Germinal center (tissue), 1 donor: ENCODE results near the gene PNPLA1.

ENCODE experiments used
- DNase-seq: peaks from one replicate; pipeline ENCODE4 v3.0.0; 2012; ENCODE audit warnings: mixed read lengths, low spot score

PNPLA1 gene

DNA sequence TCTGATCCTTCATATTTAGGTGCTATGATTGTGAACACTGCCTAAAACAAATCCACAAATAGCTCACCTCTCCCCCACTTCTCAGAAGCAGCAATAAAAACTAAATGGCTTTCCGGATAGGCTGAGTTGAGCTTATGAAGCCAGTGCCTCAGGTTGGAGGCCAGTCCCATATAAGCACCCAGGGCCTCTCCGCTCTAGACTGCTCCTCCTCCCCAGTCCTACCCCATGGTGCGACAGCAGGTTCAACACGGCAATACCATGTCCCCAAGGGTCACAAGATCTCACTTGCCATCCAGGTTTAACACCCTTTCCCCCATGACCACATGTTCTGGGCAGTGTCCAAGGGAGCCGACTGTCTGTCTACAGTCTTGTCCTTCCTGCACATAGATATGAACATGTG lies 46.1 kb downstream of the PNPLA1 start:
- no peak for DNase-seq

DNA sequence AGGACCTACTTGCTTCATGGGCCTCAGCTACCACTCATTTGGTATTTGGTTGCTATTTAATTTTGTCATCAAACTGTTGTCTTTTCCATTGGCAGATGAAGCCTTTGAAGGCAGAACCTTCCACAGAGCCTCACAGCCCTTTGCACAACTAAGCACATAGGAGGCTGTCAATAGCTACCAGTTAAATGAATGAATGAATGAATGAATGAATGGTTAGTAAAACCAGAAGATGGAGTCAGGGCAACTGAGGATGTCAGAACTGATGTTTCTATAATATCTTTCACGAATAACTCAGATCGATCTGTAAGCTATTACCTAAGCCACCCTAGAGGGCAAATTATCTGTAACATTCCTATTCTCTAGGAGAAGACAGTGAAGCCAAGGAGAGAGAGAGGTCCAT lies 47.8 kb downstream of the PNPLA1 start:
- DNase-seq: no peak

DNA sequence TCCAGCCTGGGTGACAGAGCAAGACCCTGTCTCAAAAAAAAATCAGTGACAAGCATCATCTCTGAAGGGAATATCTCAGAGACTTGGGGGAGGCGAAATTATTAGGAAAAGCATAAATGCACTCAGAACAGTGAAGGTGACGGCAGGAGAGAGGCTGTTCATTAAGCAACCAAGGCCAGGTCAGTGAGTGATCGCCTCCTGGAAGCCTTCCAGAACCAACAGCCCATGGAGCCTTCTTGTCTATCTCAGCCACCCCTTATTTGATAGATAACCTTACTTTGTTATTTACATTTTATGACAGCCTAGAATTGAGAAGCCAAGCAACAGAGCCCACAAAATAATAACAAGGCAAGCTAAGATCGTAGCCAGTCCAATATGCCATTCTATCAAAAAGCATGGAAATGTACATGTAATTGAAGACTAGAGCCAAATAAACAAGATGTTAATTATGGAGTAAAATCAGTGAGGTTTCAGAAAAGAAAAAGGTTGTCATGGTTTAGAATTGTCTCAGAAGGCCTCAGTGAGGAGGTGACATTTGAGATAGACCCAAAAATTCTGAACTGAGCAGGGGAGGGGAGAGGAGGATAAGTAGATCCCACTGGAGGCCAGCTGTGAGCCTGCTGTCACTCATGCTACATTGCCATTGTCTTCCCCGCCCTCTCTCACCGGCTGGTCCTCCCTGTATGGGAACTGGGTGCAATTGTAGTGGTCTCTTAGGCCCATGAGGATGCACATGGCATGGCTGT lies 49.0 kb downstream of the PNPLA1 start:
- no peak for DNase-seq

DNA sequence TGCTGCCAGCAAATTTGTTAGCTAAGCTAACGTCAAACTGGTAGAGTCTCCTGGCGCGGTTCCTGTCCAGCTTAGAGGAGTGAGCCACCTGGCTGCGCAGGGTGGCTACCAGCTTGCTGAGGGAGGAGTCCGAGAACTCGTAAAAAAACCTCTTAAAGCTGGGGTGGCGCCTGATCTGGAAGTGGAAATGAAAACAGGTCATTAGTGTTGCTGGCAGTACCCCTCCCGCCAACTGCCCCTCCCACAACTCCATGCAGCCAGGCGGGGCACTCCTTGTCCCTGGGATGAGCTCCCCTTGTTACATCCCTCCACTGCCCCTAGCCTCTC lies 49.5 kb downstream of the PNPLA1 start:
- DNase-seq: no peak

DNA sequence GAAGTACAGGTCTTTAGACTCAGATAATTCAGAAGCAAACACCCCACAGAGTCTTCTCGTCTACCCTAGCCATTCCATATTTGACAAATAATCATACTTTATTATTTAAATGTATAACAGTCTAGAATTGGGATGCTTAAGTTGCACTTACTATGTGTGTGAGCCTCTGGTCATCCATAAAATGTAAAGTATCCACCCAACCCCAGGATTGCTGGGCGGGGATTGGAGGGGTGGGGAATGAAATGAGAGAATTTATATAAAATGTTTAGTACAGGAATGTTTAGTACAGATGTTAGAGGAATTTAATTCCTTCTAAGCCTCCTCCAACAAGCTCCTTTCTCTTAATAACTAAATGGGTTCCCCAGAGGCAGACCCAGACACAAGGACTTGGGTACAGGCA lies 50.0 kb downstream of the PNPLA1 start:
- DNase-seq: no peak

DNA sequence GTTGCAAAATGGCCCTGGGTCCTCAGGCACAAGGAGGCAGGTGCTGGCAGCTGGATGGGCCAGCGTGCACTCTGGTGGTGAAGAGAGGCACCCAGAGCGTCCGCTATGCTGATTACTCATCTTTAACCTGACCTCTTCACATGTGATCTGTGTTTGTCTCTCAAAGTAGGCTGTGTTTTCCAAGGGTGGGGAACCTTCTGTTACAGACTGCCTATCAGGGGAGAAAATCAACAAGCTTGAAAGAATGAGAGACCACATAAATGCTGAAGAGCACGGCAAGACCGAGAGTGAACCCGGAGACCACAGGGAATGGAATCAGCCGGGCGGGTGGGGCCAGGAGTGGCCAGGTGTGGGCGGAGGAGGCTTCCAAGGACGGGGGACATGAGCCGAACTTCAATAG lies 50.6 kb downstream of the PNPLA1 start:
- DNase-seq: no peak

DNA sequence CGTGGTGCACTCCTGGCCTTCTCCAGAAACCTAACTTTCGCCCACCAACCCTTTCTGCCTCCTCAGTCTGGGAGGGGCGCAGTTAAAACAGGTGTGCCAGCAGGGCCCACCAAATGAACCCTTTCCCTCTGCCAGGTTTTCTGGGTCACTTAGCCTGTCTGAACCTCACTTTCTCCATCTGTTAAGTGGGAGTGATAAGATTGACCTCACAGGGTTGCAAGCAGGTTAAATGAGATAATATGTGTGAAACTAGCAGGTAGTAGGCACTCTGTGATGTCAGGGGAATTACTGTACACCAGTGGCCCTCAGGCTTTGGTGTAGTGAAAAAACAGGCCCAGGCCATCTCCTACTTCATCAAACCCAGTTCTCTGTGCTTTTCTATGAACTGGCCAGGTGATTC lies 52.7 kb downstream of the PNPLA1 start:
- DNase-seq: no peak

DNA sequence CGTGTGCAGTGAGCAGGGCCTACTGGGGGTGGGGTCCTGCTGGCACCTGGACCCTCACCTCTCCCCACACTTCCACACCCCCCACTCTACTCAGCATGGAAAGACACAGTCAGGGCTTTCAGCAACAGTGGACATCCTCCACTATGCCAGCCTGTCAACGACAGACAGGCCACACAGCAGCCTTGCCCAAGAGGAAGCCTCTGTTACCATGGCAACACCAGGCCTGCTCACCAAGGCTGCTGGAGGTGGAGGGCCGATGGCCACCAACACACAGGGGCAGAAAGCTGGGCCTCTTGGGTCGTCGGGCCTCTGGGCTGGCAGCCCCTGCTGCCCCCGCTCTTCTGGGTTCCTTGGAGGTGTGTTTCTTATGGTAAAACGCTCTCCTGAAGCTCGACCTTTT lies 53.2 kb downstream of the PNPLA1 start:
- no peak for DNase-seq

DNA sequence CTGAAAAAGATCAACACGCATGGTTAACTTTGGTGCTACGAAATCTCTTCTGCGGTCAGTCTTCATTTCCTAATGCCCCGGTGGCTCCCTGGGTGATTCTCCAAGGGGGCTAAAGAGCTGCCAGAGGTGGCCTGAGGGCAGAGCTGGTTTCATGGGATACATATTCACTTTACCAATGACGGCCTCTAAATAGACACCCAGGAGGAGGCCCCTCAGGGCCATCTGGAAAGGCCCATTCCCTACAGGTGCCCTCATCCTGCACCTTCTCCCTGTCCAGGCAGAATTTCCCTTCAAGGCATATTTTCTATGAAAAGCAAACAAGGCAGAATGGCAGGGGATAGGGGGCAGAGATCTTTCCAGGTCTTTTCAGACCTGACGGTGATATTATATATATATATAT lies 54.3 kb downstream of the PNPLA1 start:
- DNase-seq: no peak

DNA sequence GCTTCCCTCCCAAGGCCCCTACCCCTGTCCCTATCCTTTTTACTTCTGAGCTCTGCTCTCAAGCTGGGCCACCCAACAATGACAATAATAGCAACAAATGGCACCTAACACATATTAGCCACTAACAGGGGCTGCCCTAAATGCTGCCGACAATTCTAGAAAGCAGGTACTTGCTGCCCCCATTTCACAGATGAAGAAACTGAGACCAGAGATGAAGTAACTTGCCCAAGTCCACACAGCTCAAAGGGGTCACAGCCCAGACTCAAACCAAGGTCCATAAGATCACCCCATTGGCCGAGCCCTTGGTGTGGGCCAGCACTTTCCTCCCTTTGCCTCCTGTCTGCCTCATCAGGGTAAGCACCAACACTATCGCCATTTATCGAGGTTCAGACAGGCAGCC lies 54.9 kb downstream of the PNPLA1 start:
- no peak for DNase-seq

DNA sequence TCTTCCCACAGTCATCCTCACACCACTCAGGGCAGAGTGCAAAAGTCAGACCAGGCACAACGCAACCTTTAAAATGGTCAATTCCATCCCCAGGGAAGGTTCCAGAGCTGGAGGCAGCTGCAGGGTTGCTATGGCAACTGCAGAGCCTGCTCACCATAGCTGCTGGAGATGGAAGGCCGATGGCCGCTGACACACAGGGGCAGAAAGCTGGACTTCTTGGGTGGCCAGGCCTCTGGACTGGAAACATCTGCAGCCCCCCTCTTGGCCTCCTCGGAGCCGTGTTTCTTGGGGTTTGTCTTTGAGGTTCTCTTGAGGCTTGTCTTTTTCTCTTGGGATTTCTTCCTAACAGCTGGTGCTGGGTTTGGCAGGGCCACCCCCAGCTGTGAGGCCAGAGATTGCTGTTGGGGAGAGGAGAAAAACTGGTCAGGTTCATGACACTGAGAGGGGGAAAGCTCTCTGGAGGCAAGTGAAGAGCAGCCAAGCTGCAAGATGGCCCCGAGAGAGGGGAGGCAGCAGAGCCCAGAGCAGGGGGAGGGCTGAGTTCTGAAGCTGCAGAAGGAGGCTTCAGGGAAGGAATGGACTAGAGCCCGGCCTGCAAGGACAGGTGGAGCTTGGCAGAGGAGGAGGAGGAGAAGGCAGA lies 56.6 kb downstream of the PNPLA1 start:
- no peak for DNase-seq

DNA sequence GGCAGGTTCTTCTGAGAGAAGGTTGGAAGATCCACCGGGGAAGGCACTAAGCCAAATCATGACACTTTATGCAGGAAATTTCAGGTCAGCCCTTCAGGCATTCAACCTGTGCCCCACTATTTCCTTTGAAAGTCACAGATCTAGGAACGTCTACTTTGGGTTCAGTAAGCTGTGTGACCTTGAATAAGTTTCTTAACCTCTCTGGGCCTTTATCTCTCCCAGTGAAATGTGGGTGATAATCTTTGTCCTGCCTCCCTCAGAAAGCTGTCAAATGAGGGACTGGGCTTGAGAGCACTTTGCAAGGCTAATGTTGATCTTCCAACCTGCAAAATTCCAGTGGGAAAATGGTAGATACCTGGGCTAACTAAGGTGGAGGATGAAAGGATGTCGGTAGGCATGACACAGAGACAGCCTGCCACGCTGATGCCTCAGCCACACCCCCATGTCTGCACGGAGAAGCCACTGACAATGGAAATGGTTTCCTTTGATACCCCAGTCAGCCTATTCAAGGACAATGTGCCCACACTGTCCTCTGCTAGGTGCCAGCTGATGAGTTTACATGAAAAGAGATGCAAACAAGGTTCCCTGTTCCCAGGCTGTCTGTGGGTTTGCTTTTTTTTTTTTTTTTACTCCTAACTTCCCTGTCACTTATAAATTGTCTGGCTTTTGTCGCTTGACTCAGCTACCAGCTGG lies 57.5 kb downstream of the PNPLA1 start:
- DNase-seq: no peak

DNA sequence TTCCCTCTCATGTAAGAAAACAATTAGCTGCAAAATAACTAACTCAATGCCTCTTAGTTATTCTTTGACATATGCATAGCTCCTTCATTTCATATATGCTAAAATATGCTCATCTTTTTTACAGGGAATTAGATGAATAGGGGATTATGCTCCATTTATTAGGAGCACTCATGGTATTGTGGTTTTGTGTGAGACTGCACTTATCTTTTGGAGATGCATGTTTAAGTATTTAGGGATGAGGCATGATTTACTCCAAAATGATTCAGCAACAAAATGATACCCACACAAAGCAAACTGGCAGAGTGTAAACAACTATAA lies 58.0 kb downstream of the PNPLA1 start:
- no peak for DNase-seq

DNA sequence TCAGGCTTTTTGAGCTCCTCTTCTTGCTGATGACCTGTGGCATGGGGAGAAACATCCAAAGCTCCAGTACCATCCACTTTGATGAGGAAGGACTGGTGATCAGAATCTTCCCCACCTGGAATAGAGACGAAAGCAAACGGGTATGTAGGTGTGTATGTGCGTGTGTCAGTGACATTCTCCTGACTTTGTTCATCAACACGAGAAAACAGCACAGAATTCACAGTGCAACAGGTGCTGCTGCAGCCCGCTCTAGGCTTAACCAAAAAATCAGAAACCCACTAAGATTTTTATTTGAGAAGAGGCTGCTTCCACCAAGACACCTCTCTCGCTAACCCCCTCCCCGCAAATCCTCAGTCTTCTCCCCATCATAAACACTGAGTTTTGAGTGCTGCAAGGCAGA lies 58.7 kb downstream of the PNPLA1 start:
- DNase-seq: no peak

DNA sequence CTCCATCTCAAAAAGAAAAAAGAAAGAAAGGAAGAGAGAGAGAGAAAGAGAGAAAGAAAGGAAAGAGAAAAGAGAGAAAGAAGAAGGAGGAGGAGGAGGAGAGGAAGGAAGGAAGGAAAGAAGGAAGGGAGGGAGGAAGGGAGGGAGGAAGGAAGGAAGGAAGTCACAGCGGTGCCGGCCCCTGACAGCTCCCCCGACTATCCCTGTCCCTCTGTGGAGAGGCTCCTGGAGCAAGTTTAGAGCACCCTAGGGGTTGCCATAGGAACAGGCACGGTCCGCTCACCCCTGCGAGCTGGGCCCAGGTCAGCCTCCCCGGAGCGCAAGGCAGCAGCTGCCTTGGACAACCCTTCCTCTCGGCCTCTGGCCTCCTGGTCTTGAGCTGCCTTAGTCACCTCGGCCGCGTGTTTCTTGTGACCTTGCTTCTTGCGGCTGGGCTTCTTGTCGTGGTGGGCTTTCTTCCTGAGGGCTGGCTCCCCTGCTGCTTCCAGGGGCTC lies 60.0 kb downstream of the PNPLA1 start:
- DNase-seq: no peak

DNA sequence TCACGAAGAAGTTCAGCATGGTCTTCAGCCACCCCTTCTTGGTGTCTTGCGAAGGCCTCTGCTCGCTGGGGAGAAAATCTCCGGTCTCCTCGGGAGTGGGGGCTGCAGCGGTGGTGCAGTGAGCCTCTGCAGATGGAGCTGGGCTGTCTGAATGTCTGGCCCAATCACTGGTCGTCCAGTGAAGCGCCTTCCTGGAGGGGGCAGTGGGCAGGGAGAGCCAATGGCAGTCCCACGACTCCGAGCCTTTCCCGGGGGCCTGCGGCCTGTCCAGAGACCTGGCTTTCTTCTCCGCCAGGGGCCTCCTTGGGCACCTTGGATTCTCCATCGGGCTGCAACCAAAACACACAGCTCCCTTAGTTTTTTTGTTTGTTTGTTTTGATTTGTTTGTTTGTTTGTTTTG lies 60.5 kb downstream of the PNPLA1 start:
- no peak for DNase-seq

DNA sequence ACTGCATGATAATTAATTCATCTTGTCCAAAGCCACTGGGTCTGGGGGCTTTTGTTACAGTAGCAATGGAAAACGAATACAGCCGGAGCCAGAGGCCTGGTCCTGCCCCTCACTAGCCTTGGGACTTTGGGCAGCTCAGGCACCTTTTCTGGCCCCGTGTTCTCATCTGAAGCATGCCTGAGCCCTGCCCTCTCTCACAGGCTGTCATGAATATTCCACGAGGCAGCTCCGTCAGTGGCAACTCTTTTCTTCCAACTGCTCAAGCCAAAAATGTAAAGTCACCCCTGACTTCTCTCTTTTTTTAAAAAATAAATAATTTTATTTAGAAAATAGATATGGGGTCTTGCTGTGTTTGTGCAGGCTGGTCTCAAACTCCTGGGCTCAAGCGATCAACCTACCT lies 61.5 kb downstream of the PNPLA1 start:
- DNase-seq: no peak

DNA sequence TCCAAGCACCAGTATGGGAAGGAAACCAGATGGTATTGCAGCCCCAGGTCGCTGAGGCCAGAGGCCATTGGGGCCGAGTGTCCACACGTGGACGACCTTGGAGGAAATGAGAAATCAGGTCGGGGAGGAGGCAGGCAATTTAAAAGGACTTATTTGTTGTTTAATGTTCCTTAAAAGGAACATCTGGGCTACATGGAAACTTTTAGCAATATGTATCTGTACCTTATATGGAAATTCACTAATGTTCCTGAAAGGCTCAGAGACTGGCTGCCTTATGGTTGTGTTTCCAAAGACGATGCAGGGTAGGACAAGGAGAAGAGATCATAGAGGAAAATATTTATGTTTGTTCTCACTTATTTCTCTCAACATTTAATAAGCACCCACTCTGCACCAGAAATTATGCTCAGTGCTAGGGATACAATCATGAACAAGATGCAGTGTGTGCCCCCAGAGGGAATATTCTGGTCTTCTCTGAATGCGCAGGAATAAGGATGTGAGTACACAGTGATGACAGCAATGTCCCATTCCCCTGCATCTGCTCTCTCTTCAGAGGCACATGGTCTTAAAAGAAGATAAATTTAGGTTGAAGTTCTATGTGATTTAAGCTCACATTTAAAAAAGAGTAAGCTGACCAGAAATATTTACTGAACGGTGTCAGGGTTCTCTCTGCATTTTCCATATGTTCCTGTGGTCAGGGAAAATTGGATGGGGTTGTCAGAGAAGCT lies 63.5 kb downstream of the PNPLA1 start:
- no peak for DNase-seq

DNA sequence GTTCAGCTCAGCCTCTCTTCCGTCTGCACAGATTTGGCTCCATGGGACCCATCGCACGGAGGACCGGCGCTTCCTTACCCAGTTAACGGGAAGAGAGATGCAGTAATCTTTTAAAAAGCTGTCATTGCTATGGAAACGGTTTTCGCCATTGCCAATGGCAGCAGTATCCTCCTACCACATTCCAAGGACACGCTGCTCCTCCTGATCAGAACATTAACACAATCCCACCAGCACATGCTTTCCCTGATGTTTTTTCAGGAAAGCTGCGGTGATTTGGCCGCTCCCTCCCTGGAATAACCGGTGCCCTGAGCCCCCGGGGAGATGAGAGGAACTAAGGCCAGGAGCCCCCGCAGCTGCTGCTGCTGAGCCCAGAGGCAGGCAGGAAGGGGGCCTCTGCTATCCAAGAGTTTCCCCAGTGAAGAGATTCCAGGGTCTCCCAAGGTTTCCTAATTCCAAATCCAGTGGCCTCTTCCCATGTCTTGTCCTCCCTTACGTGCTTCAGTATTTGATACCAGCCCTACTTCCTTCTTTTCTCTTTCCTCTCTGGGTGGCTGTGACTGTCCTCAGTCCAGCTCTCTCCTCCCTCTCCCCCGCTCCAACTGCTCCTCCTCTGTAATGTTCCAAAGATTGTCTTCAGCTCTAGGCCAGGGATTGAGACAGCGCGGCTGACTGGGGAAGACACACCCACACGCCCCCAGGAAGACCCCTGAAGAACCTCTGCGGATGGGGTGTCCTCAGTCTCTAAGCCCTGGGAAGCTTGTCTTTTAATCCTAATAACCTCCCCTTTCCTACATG lies 64.3 kb downstream of the PNPLA1 start:
- no peak for DNase-seq

DNA sequence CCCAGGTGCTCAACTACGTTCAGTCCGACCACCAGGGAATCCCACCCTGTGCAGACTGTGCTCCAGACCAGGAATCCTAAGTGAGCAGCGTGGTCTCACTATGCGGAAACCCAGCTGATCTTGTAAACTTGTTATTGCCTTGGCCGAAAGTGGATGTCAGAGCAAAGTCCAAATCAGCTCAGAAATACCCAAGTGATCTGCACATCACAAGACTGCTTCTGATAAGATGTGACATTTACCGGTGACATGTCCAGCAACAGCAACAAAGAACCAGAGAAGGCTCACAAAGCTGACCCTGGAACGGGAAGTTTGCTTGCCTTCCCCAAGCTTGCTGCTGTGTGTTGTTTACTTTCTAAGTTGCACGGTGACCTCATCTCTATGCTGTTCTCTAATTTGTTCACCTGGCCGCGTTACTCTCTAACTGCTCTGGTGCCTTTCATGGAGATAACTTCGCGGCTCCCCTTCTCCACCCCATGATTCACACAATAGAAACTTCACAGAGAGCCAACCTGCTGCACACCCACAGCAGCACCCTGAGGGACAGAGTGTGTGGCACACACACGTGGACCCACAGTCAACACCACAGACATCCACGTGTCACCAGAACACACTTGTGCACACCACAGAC lies 65.1 kb downstream of the PNPLA1 start:
- DNase-seq: no peak

DNA sequence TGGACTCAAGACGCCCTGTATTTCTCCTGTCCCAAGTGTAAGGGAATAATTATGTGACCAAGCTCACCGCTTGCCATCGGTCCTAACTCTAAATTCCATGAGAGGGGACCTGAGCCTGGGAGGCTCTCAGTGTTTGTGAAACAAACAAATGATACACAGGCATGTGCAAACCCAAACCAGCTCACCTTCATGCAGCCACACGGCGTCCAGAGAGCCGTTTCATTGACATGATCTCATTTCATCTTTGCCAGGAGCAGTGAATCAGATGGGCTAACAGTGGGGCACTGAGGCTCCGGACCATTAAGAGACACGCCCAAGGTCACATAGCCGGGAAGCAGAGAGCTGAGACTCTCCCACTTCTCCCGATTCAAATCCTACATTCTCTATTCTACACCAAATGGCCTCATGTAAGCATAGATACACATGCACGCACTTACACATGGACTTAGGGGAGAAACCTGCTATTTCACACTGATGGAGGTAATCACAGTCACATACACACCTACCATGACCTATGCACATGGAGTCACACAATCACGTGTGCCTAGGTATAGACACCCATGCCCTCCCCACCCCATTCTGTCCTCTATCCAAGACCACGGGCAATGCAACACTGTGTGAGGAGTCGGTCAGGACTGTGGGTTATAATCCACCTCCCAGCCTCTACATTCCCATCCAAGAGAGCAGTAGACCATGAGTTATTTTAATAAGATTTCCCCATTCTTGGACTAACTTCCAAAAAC lies 65.8 kb downstream of the PNPLA1 start:
- DNase-seq: no peak
